Measurements from ENCODE around the gene PIF1.

PIF1 gene

DNA sequence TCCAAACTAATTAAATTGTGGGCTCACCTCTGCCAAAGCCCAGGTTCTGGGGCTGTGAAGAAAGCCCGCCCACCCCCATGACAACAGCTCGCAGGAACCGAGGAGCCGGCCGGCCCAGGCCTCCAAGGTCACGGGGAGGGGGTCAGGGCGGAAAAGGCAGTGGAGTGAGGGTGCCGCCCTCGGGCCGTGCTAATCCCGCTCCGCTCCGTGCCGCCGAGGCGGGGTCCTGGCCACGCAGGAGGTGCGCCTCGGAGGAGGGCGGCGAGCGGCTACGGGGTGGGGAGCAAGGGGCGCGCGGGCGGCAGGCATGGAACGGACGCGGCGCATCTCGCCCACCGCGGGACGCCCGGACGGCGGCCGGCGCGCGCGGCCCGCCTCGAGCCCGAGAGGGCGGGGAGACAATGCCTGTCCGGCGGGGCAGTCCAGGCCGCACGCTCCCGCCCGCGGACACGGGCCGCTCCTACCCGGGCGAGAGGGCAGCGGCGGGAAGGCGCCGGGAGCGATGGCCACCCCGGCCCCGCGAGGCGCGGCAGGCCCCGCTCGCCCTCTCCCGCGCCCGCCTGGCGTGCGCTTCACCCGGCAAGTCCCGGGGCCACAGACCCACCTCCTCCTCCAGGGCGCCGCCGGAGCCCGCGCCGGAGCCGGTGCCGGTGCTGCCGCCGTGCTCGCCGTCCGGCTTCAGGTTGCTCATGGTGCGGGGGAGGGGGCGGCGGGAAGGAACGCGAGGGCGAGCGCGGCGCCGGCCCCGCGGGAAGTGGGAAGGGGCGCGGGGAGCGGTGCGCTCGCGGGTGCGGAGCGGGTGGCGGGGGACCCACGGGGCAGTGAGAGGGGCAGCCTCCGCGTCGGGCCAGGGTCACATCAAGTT is 50.6 kb downstream of the PIF1 start:
- no peak for DNase-seq (ENCODE audit: low read depth in 3 of 3)

DNA sequence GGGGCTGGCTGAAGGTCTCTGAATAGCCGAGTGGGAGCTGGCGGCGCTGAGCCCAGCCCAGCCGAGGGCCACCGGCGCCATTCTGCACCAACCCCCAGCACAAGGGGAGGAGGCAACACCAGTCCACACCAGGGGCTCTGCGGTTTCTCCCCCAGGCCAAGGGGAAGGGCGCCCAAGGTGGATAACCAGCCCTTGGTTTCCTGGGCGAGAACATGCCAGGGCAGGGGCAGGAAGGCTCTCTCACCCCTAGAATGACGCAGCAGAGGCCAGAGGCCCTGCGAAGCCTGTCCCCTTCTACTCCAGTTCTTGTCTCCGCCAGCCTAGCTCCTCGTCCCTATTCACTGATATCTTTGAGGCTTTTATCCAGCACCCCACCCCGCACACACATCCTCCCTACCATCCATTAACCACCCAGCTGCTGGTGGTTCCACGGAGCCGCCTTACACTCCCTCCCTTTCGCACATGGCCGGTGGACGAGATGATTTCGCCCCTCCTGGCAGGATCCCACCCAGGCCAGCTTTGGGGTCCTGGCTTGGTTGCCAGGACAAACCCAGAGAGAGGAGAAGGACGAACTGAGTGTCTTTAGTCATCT is 51.3 kb downstream of the PIF1 start:
- DNase-seq (ENCODE audit: low read depth in 3 of 3) = no peak

DNA sequence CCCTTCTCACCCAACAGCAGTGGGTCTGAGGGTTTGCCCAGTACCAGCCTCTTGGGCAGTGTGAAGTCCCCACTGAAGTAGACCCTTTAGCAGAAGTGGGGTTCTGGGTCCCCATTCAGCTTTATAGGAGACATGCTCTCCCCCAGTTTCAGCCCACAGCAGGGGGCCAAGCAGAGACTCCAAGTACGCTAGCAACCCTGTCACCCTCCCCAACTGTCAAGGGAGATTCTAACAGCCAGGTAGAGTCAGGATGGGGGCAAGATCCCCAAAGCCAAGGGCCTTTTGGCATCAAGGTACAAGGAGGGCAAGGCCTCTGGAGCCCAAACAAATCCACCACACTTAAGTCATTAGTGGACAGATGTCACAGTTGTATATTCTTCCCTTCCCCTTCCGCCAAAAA is 51.8 kb downstream of the PIF1 start:
- DNase-seq (ENCODE audit: low read depth in 3 of 3) = no peak

DNA sequence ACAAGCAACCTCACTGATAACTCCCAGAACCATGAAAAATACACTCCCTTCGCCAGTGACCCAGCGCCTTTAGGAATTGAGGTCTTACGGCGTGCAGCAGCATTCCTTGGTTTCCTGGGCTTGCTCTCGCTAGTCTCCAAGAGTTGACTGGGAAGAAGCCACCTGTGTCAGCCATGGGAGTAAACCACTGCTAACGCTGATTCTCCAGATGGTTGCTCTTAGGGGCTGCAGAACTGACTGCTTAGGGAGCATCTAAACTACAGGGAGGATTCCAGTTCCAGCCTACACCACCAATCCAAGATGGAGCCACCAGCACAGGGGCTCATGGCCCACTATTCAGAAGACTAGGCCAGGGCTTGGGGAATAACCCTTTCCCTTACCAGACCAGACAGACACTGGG is 52.5 kb downstream of the PIF1 start:
- DNase-seq (ENCODE audit: low read depth in 3 of 3) = no peak

DNA sequence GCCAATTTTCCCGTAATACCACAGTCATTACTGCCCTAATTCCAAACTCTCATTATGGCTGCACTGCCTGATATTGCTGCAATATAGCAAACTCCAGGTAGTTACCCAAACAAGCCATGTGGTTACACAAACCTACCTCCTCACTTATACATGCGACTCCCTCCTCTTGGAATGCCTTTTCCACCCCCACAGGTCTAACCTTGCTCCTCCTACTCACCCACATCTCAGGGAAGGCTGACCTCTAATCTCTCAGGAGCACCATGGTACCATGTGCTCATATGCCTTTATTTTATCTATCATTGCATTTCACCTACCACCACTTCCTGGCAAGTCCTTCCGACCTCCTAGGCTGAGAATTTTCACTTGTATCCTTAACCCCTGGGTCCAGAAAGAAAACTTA is 53.0 kb downstream of the PIF1 start:
- no peak for DNase-seq (ENCODE audit: low read depth in 3 of 3)

DNA sequence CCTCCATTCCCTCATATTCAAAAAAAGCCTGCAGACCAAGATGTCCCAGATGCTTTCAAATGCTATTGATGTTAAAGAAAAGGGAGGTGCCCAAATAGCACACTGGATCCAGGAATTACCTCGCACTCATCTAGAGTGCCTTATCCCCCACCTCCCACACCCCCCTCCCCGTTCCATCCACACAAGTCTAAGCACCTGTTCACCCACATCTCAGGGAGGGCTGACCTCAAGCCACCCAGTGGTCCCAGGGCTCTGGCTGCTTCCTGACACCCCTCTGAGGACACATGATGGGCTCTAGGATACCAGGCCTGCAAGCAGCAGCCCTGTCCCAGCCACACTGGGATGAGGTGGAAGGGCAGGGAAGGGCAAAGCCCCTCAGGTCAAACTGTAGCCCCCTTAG is 54.8 kb downstream of the PIF1 start:
- no peak for DNase-seq (ENCODE audit: low read depth in 3 of 3)

DNA sequence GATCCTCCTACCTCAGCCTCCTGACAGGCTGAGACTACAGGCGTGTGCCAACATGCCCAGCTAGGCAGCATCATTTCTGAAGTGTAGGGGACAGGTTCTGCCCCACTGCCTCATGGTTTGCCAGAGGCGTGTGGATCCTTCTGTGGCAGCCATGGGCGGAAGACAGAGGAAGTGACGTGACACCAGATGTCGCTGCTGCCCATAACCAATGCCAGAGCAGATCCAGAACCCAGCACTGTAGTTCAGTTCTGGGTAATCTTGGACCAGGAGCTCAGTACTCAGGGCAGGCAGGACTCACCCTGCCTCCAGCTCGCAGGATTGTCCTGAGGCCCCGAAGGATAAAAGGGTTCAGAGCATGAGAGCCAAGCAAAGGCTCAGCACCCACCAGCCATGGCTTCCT is 58.2 kb downstream of the PIF1 start:
- no peak for DNase-seq (ENCODE audit: low read depth in 3 of 3)

DNA sequence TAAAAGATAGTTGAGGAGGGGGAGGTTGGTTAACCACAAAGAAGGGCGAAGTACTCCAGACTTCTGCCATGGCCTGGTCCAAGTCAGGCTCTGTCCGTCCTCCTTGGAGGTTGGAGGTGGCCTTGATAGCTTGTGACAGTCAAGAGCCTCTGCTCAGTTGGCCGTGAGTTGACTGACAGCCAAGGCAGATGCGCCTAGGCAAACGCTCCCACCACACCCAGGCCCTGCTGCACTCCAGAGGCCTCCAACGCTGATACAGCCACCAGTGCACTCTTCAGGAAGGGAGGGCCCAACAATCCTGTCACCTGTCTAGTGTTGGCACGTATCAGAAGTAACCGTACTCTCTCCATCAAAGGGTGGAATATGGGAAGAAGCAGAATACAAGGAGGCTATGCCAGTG is 59.4 kb downstream of the PIF1 start:
- no peak for DNase-seq (ENCODE audit: low read depth in 3 of 3)
